Measurements from ENCODE around the gene PKLR.

DNA sequence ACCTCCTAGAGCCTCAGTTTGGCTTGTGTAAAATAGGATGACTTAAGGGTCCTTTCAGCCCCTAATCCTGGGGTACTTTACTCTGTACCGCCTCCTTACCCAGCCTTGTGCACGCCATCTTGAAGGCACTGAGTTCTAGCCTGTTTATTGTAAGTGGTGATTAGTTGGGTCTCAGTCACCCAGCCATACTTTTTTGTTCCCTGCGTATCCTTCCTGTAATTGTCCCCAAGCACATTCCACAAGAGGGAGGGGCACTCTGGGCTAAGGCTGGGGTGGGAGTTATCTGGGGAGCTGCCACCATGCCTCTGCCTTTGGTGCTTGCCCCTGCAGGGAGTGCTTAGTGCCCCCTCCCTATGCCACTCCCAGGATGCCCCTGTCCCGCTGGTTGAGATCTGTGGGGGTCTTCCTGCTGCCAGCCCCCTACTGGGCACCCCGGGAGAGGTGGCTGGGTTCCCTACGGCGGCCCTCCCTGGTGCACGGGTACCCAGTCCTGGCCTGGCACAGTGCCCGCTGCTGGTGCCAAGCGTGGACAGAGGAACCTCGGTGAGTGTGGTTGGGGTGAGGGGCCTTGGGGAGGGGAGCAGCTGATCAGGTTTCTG lies 8.3 kb upstream of the PKLR start:
- TF ChIP-seq POLR2A (IDR thresholded peaks at IDR 0.05; ENCODE audit: low read depth, low read length) (no peak; the same call in 1 of the 2 replicates), POLR2AphosphoS5 (IDR thresholded peaks at IDR 0.05; ENCODE audit: low read depth, low read length) (no peak; the same call in 1 of the 2 replicates), TAF1 (IDR thresholded peaks at IDR 0.05; ENCODE audit: borderline replicate concordance, low read depth, low read length) (no peak)
